Nephron progenitor cell (in vitro differentiated cells): Measurements from ENCODE around the gene VOPP1.

Source experiments
- DNase-seq: peaks from one replicate; pipeline ENCODE4 v3.0.0; 2021
- H3K27ac Mint-ChIP-seq: 2 replicates; pipeline ENCODE4 v1.8.0; 2021; ENCODE audit warnings: mild to moderate bottlenecking, moderate library complexity, mixed read lengths
- H3K27me3 Mint-ChIP-seq: 2 replicates; pipeline ENCODE4 v1.8.0; 2021; ENCODE audit warnings: mild to moderate bottlenecking, low read depth, mixed read lengths; ENCODE audit not compliant: poor library complexity
- H3K36me3 Mint-ChIP-seq: 2 replicates; pipeline ENCODE4 v1.8.0; 2021; ENCODE audit warnings: low read depth, mixed read lengths
- H3K4me1 Mint-ChIP-seq: 2 replicates; pipeline ENCODE4 v1.8.0; 2021; ENCODE audit warnings: mixed read lengths
- H3K4me3 Mint-ChIP-seq: 2 replicates; pipeline ENCODE4 v1.8.0; 2021; ENCODE audit warnings: mild to moderate bottlenecking, moderate library complexity, mixed read lengths
- H3K9me3 Mint-ChIP-seq: 2 replicates; pipeline ENCODE4 v1.8.0; 2021; ENCODE audit warnings: mild to moderate bottlenecking, moderate library complexity, mixed read lengths
- TF ChIP-seq, protein P1 (sequence below): fragments of 200-600 bp; sonication (generic); IDR thresholded peaks from 2 replicates; pipeline ENCODE4 v1.5.0; 2021; ENCODE audit warnings: antibody characterized with exemption

Gene VOPP1

DNA sequence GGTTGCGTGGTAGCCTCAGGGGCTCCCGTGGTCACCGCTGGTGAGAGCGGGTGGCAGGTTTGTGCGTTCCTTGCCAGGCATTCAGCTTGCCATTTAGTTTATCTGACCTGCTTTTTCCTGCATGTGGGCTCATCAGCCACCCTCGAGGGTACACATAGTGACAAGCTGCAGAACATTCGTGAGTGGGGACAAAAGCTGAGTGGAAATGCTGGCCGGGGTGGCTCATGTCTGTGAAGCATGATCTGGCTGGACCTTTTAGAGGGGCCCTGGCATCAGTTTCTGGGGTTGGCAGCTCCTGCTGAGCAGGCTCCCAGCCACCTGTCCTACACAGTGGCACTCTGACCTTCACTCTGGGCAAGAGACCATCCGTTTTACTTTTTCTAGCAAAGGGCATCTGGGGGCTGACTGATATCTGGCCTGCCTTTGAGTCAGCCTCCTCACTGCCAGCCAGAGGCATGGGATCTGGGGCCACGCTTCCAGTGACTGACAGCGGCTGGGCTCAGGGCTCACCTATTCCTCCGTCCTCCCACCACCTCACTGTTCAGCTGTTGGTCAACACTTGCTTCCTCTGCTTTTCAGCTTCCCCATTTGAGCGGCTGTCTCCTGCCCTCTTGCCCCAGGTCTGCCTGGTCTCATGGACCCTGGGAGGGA, 132.1 kb downstream of the VOPP1 start:
- peaks cover 4% of the 10 kb centered on the region for H3K27me3 Mint-ChIP-seq
- TF ChIP-seq, protein P1, sequence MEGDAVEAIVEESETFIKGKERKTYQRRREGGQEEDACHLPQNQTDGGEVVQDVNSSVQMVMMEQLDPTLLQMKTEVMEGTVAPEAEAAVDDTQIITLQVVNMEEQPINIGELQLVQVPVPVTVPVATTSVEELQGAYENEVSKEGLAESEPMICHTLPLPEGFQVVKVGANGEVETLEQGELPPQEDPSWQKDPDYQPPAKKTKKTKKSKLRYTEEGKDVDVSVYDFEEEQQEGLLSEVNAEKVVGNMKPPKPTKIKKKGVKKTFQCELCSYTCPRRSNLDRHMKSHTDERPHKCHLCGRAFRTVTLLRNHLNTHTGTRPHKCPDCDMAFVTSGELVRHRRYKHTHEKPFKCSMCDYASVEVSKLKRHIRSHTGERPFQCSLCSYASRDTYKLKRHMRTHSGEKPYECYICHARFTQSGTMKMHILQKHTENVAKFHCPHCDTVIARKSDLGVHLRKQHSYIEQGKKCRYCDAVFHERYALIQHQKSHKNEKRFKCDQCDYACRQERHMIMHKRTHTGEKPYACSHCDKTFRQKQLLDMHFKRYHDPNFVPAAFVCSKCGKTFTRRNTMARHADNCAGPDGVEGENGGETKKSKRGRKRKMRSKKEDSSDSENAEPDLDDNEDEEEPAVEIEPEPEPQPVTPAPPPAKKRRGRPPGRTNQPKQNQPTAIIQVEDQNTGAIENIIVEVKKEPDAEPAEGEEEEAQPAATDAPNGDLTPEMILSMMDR = no peak
- no peaks in the 10 kb centered on the region for H3K9me3 Mint-ChIP-seq
- no peaks in the 10 kb centered on the region for H3K36me3 Mint-ChIP-seq
- H3K4me3 Mint-ChIP-seq = no peak overlapping the region
- H3K4me1 Mint-ChIP-seq = peaks cover 16% of the 10 kb centered on the region
- no peak overlapping the region for H3K27ac Mint-ChIP-seq
- DNase-seq = no peak

- TF ChIP-seq, protein P1 = no peak
- no peak overlapping the region for H3K27ac Mint-ChIP-seq
- H3K9me3 Mint-ChIP-seq = no peaks in the 10 kb centered on the region
- no peak overlapping the region for H3K4me3 Mint-ChIP-seq
- H3K4me1 Mint-ChIP-seq = peaks cover 21% of the 10 kb centered on the region
- no peaks in the 10 kb centered on the region for H3K36me3 Mint-ChIP-seq
- no peak for DNase-seq
- peaks cover 4% of the 10 kb centered on the region for H3K27me3 Mint-ChIP-seq
Observed at GRCh38 chr7:55439627-55440026, 132.7 kb downstream of the VOPP1 start.

- TF ChIP-seq, protein P1 = no peak
- peaks cover 4% of the 10 kb centered on the region for H3K27me3 Mint-ChIP-seq
- DNase-seq = no peak
- H3K9me3 Mint-ChIP-seq = no peaks in the 10 kb centered on the region
- H3K36me3 Mint-ChIP-seq = no peaks in the 10 kb centered on the region
- peaks cover 25% of the 10 kb centered on the region for H3K4me1 Mint-ChIP-seq
- peak overlapping the region; percentile 11 for H3K4me3 Mint-ChIP-seq
- peak overlapping the region; percentile 19 for H3K27ac Mint-ChIP-seq
Observed at GRCh38 chr7:55438757-55439525, 133.4 kb downstream of the VOPP1 start.

- Mint-ChIP-seq H3K9me3 (no peaks in the 10 kb centered on the region), H3K27me3 (peaks cover 4% of the 10 kb centered on the region), H3K36me3 (no peaks in the 10 kb centered on the region), H3K4me3 (no peak overlapping the region), H3K4me1 (peaks cover 29% of the 10 kb centered on the region), H3K27ac (peak overlapping the region; percentile 29)
- no peak for DNase-seq
- TF ChIP-seq, protein P1 = no peak
Observed at GRCh38 chr7:55438085-55438756, 134.1 kb downstream of the VOPP1 start.

GRCh38 chr7:55437375-55437774, 134.9 kb downstream of the VOPP1 start:
- TF ChIP-seq, protein P1 = no peak

More at GRCh38 chr7:55437375-55437774, 134.9 kb downstream of the VOPP1 start:
- no peak overlapping the region for H3K27ac Mint-ChIP-seq
- no peaks in the 10 kb centered on the region for H3K36me3 Mint-ChIP-seq
- no peaks in the 10 kb centered on the region for H3K9me3 Mint-ChIP-seq
- DNase-seq = no peak
- H3K4me3 Mint-ChIP-seq = no peak overlapping the region
- H3K4me1 Mint-ChIP-seq = peaks cover 33% of the 10 kb centered on the region
- H3K27me3 Mint-ChIP-seq = peaks cover 4% of the 10 kb centered on the region
